Glomerular endothelial cell (primary cell): ENCODE results near the gene ZNF841. TPM values are rescaled to one million over a fixed set of nuclear protein-coding genes. Genes with fewer than 3 reads are reported as not detected.
"Not testable (repeated sequence)": the region's sequence is repeated elsewhere in the genome, so short reads cannot be mapped to it uniquely, and the experiment has no call there.

Experiments used
- DNase-seq: peaks from one replicate; pipeline ENCODE4 v3.0.0-alpha.2; 2011; ENCODE audit warnings: low read depth, low spot score; ENCODE audit errors: extremely low read depth
- total RNA-seq: library from RNA; depleted of rRNA; stranded (reverse); fragments of >200 nt; gene quantifications from 2 replicates; pipeline ENCODE4 v1.2.3, GENCODE V29; 2015

The ZNF841 gene
- total RNA-seq, 1 donor from 2014 or later: 14.8 TPM

DNA sequence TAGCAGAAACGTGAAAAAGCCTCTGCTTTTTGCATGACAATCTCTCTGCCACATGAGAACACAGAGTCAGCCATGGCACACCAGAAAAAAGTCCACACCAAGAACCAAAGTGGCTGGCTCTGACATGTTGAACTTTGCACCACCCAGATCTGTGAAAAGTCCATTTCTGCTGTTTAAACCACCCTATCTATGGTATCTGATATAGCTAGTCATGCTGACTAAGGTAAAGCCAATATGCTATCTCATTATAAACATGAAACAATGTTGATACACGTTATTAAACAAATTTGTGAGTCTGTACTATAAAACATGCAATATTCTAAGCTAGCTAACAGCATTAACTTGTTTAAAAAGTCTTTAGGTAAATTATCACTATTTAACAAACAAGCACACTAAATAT lies 25.9 kb downstream of the ZNF841 start:
- no peak for DNase-seq

DNA sequence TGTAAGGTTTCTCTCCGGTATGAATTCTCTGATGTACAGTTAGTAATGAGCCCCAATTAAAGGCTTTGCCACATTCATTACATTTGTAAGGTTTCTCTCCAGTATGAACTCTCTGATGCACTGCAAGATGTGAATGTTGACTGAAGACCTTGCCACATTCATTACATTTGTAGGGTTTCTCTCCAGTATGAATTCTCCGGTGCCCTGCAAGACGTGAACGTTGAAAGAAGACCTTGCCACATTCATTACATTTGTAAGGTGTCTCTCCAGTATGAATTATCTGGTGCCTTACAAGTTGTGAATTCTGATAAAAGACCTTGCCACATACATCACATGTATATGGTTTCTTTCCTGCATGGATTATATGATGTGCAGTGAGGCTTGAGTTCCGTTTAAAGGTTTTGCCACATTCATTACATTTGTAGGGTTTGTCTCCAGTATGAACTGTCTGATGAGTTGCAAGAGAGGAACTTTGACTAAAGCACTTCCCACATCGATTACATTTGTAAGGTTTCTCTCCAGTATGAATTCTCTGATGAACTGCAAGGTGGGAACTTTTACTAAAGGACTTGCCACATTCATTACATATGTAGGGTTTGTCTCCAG lies 29.2 kb downstream of the ZNF841 start:
- no peak for DNase-seq

DNA sequence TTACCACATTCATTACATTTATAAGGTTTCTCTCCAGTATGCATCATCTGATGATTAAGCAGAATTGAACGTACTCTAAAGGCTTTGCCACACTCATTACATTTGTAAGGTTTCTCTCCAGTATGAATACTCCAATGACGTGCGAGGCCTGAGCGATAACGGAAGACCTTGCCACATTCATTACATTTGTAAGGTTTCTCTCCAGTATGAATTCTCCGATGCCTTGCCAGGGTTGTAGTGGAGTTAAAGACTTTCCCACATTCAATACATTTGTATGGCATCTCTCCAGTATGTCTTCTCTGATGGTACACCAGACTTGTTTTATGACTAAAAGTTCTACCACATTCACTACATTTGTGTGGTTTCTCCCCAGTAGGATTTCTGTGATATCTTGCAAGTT lies 30.2 kb downstream of the ZNF841 start:
- DNase-seq: no peak

DNA sequence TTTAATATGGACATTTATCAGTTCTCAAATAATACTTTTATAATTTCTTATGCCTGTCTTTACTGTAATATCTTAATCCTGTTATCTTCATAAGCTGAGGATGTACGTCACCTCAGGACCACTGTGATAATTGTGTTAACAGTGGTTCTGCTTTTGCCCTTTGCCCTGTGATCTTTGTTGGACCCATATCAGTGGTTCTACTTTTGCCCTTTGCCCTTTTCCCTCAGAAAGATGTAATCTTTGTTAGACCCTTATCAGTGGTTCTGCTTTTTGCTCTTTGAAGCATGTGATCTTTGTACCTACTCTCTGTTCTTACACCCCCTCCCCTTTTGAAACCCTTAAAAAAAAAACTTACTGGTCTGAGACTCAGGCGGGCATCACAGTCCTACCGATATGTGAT lies 39.1 kb downstream of the ZNF841 start:
- not testable (repeated sequence) for DNase-seq

DNA sequence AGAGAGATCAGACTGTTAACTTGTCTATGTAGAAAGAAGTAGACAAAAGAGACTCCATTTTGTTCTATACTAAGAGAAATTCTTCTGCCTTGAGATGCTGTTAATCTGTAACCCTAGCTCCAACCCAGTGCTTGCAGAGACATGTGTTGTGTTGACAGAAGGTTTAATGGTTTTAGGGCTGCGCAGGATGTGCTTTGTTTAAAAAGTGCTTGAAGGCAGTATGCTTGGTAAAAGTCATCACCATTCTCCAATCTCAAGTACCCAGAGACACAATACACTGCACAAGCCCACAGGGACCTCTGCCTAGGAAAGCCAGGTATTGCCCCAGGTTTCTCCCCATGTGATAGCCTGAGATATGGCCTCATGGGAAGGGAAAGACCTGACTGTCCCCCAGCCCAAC lies 43.8 kb downstream of the ZNF841 start:
- DNase-seq: not testable (repeated sequence)

DNA sequence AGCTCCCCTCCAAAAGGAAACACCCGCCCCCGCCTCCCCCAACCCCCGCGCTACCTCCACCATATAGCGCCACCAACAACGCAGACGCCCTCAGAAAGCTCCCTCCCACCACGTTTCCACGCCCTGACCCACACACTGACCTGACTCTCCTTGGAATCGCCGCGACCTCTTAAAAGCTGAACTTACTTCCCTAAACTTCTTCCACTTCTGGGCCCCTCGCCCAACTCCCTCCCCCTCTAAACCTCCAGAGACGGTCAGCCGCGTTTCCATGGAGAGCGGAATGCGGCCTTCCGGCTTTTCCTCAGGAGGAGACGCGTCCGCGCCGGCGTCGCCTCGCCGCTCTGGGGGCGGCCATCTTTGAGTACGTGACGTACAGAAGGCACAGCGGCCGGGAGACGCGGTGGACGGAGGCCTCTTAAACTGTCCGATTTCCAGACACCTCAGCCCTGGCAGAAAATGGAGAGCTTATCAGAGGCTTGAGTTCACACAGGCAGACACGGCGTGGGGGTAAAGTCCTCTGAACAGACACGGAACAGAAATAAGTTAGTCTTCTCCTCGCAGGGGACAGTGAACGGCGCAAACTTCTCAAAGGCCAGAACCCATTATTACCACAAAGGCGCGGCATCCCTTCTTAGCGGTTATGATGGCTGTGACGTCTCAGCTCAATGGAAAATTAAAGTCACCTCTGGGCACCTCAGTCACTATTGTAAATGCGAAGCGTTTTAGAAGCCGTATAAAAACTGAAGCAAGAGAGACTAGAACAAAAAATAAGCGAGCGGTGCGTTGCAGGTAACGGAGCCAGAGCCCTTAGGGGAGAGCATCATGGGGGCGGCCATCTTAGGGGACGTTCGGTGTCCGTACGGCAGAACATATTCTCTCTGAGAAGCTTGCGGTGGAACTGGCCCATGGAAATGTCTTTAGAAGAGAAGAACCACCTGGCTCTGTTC lies 46.7 kb downstream of the ZNF841 start, which contains the start of gene ZNF432:
ZNF432 (minus strand) TSS at position 284 of the 947 bp plus-strand sequence. CDS start 1,970 bp downstream, outside the sequence.
- DNase-seq: peak; percentile 73

GRCh38 chr19:52039169-52039568 lies 56.4 kb downstream of the ZNF841 start:
- no peak for DNase-seq

DNA sequence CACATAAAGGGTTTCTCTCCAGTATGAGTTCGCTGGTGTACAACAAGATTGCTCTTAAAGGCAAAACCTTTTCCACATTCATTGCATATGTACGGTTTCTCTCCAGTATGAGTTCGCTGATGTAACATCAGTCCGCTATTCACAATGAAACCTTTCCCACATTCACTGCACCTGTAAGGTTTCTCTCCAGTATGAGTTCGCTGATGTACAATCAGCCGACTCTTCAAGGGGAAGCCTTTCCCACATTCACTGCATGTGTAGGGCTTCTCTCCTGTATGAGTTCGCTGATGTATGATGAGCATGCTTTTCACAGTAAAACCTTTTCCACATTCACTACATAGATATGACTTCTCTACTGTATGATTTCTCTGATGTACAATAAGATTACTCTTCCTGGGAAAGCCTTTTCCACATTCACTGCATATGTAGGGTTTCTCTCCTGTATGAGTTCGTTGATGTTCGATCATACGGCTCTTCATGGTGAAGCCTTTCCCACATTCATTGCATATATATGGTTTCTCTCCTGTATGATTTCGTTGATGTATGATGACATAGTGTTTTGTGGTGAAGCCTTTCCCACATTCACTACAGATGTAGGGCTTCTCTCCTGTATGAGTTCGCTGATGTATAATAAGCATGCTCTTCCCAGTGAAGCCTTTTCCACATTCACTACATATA lies 61.4 kb downstream of the ZNF841 start:
- no peak for DNase-seq

DNA sequence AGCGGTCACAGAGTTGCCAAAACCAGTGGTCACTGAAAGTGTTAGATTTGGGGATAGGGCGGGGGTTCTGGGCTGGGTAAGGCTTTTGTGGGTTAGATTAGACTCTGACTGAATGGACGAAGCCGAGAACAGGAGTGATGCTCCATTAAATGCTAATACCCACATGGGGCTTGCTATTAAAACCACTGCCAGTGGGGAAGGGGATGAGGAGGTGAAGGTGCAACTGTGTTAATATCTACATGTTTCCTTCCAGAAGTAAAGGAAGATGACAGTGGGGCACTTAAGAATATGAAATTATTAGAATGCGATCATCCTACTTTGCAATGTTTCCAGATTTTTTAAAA lies 66.8 kb downstream of the ZNF841 start:
- no peak for DNase-seq

- peak; percentile 42 for DNase-seq
Measured at GRCh38 chr19:52028027-52028779, 67.4 kb downstream of the ZNF841 start, which contains the start of gene ZNF614. TSS of gene ZNF614 (minus strand) at chr19:52028379. CDS start at chr19:52025745, 2,634 bp downstream.

DNA sequence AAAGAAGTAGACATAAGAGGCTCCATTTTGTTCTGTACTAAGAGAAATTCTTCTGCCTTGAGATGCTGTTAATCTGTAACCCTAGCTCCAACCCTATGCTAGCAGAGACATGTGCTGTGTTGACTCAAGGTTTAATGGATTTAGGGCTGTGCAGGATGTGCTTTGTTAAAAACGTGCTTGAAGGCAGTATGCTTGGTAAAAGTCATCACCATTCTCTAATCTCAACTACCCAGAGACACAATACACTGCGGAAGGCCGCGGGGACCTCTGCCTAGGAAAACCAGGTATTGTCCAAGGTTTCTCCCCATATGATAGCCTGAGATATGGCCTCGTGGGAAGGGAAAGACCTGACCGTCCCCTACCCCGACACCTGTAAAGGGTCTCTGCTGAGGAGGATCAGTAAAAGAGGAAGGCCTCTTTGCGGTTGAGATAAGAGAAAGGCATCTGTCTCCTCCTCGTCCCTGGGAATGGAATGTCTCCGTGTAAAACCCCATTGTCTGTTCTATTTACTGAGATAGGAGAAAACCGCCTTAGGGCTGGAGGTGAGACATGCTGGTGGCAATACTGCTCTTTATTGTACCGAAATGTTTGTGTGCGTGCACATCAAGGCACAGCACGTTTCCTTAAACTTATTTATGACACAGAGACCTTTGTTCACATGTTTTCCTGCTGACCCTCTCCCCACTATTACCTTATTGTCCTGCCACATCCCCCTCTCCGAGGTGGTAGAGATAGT lies 69.1 kb downstream of the ZNF841 start:
- not testable (repeated sequence) for DNase-seq

- DNase-seq: not testable (repeated sequence)
Measured at GRCh38 chr19:52024478-52024877, 71.1 kb downstream of the ZNF841 start.

- DNase-seq: no peak
Measured at GRCh38 chr19:52022193-52022592, 73.4 kb downstream of the ZNF841 start.

GRCh38 chr19:52020506-52020905 lies 75.1 kb downstream of the ZNF841 start:
- no peak for DNase-seq

Other genes with a start within 250 kb of the ZNF841 start
- gene ZNF577, start 207.8 kb downstream of the ZNF841 start, total RNA-seq: 4.7 and 4.8 TPM in 2 replicates
- 3.6 and 6.8 TPM in 2 replicates for gene ZNF649, start 190.7 kb downstream of the ZNF841 start, total RNA-seq
- 4.0 and 9.3 TPM in 2 replicates for gene ZNF613, start 168.3 kb downstream of the ZNF841 start, total RNA-seq
- 4.1 and 5.7 TPM in 2 replicates for gene ZNF350, start 108.9 kb downstream of the ZNF841 start, total RNA-seq
- 3.2 and 6.1 TPM in 2 replicates for gene ZNF615, start 87.6 kb downstream of the ZNF841 start, total RNA-seq
- gene ZNF614, start 67.4 kb downstream of the ZNF841 start, total RNA-seq: 8.8 TPM in 2 replicates
- 6.1 and 7.7 TPM in 2 replicates for gene ZNF432, start 46.9 kb downstream of the ZNF841 start, total RNA-seq
- 5.1 and 7.5 TPM in 2 replicates for gene ZNF616, start 44.2 kb upstream of the ZNF841 start, total RNA-seq
- 5.5 and 10.2 TPM in 2 replicates for gene ZNF836, start 75.9 kb upstream of the ZNF841 start, total RNA-seq
- 322 and 337 TPM in 2 replicates for gene PPP2R1A, start 94.3 kb upstream of the ZNF841 start, total RNA-seq
- 9.1 and 9.5 TPM in 2 replicates for gene ZNF766, start 173.8 kb upstream of the ZNF841 start, total RNA-seq
- gene ZNF480, start 201.4 kb upstream of the ZNF841 start, total RNA-seq: 4.0 and 6.4 TPM in 2 replicates
- gene ZNF610, start 240.5 kb upstream of the ZNF841 start, total RNA-seq: 4.9 and 5.3 TPM in 2 replicates